Trophoblast cell (in vitro differentiated cells and primary cell): Measurements from ENCODE around the gene ANK2.

Experiments used
- DNase-seq, 2 donors: peaks; one replicate each; pipeline ENCODE4 v3.0.0-alpha.2; 2016
- H2AFZ ChIP-seq: 2 replicates; pipeline ENCODE4 v1.6.1; 2013; ENCODE audit warnings: low read length, moderate library complexity, mild to moderate bottlenecking; ENCODE audit not compliant: insufficient read depth, poor library complexity
- H2AK5ac ChIP-seq: 2 replicates; pipeline ENCODE4 v1.6.1; 2013; ENCODE audit warnings: mild to moderate bottlenecking, low read length
- H2BK120ac ChIP-seq: 2 replicates; pipeline ENCODE4 v1.6.1; 2013; ENCODE audit warnings: low read length, mild to moderate bottlenecking, moderate library complexity; ENCODE audit not compliant: insufficient read depth, poor library complexity
- H2BK12ac ChIP-seq: 2 replicates; pipeline ENCODE4 v1.6.1; 2013; ENCODE audit warnings: mild to moderate bottlenecking, low read length, moderate library complexity
- H2BK5ac ChIP-seq: 2 replicates; pipeline ENCODE4 v1.6.1; 2013; ENCODE audit warnings: low read length, low read depth, moderate library complexity, mild to moderate bottlenecking; ENCODE audit not compliant: poor library complexity
- H3K14ac ChIP-seq: 2 replicates; pipeline ENCODE4 v1.6.1; 2013; ENCODE audit warnings: mild to moderate bottlenecking, low read length
- H3K18ac ChIP-seq: 2 replicates; pipeline ENCODE4 v1.6.1; 2013; ENCODE audit warnings: mild to moderate bottlenecking, low read length
- H3K23ac ChIP-seq: 2 replicates; pipeline ENCODE4 v1.6.1; 2013; ENCODE audit warnings: low read length
- H3K27ac ChIP-seq: 2 replicates; pipeline ENCODE4 v1.5.1; 2013; ENCODE audit warnings: low read depth, mild to moderate bottlenecking, inconsistent platforms, low read length, moderate library complexity
- H3K27me3 ChIP-seq: 2 replicates; pipeline ENCODE4 v1.6.1; 2013; ENCODE audit warnings: inconsistent platforms, mild to moderate bottlenecking, low read length, moderate library complexity; ENCODE audit not compliant: insufficient read depth
- H3K36me3 ChIP-seq, 2 experiments: 1 replicate in 1 of 2; 2 replicates in 1 of 2; pipeline ENCODE4 v1.6.1; 2013; ENCODE audit warnings: low read length in 2 of 2, mild to moderate bottlenecking in 2 of 2, moderate library complexity in 1 of 2; ENCODE audit not compliant: insufficient read depth in 2 of 2, control insufficient read depth in 1 of 2
- H3K4ac ChIP-seq: 2 replicates; pipeline ENCODE4 v1.6.1; 2013; ENCODE audit warnings: low read depth, mild to moderate bottlenecking, low read length, moderate library complexity
- H3K4me1 ChIP-seq, 2 experiments: 1 replicate in 1 of 2; 2 replicates in 1 of 2; pipeline ENCODE4 v1.6.1; 2013; ENCODE audit warnings: low read length in 2 of 2, mild to moderate bottlenecking in 2 of 2, moderate library complexity in 1 of 2; ENCODE audit not compliant: insufficient read depth in 2 of 2, control insufficient read depth in 1 of 2
- H3K4me2 ChIP-seq: 2 replicates; pipeline ENCODE4 v1.6.1; 2013; ENCODE audit warnings: inconsistent platforms, mild to moderate bottlenecking, low read length, moderate library complexity
- H3K4me3 ChIP-seq: 2 replicates; pipeline ENCODE4 v1.5.1; 2013; ENCODE audit warnings: mild to moderate bottlenecking, low read depth, low read length, inconsistent platforms
- H3K79me1 ChIP-seq: one replicate; pipeline ENCODE4 v1.6.1; 2013; ENCODE audit warnings: low read length
- H3K79me2 ChIP-seq: 2 replicates; pipeline ENCODE4 v1.6.1; 2013; ENCODE audit warnings: low read length, mild to moderate bottlenecking; ENCODE audit not compliant: control insufficient read depth, insufficient read depth, poor library complexity
- H3K9ac ChIP-seq: 2 replicates; pipeline ENCODE4 v1.6.1; 2013; ENCODE audit warnings: mild to moderate bottlenecking, low read length
- H3K9me3 ChIP-seq: 2 replicates; pipeline ENCODE4 v1.6.1; 2013; ENCODE audit warnings: low read depth, mild to moderate bottlenecking, control low read depth, inconsistent platforms, low read length; ENCODE audit not compliant: insufficient read depth
- H4K12ac ChIP-seq: 2 replicates; pipeline ENCODE4 v1.6.1; 2013; ENCODE audit warnings: low read depth, mild to moderate bottlenecking, low read length, moderate library complexity
- H4K8ac ChIP-seq: 2 replicates; pipeline ENCODE4 v1.6.1; 2013; ENCODE audit warnings: low read depth, mild to moderate bottlenecking, low read length, moderate library complexity
- H4K91ac ChIP-seq: one replicate; pipeline ENCODE4 v1.6.1; 2013; ENCODE audit warnings: low read depth, mild to moderate bottlenecking, low read length, moderate library complexity
- WGBS: extraction: QIAGEN DNeasy Blood & Tissue Kit; methylation state at CpG from one replicate; pipeline ENCODE4 v1.1.7; 2013; ENCODE audit warnings: missing lambda C conversion rate; ENCODE audit not compliant: insufficient read length, insufficient coverage; ENCODE audit errors: extremely low coverage; 5-methylcytosine and 5-hydroxymethylcytosine counted together

Gene ANK2

GRCh38 chr4:113012122-113012725 is 37.2 kb upstream of the ANK2 start:
- H2BK120ac ChIP-seq: no peak overlapping the region
- H2BK12ac ChIP-seq: no peak overlapping the region
- no peak overlapping the region for H3K4me2 ChIP-seq
- H2BK5ac ChIP-seq: no peak overlapping the region
- no peaks in the 10 kb centered on the region for H3K79me1 ChIP-seq
- no peaks in the 10 kb centered on the region for H3K36me3 ChIP-seq
- no peak overlapping the region for H4K91ac ChIP-seq
- H3K4me3 ChIP-seq: no peak overlapping the region
- no peak overlapping the region for H3K23ac ChIP-seq
- H3K27ac ChIP-seq: no peak overlapping the region
- H3K14ac ChIP-seq: no peak overlapping the region
- peaks cover 0 to 2% of the 10 kb centered on the region in 2 experiments for H3K4me1 ChIP-seq
- no peaks in the 10 kb centered on the region for H3K79me2 ChIP-seq
- no peaks in the 10 kb centered on the region for H3K27me3 ChIP-seq
- no peak overlapping the region for H3K18ac ChIP-seq
- no CpG with 5 or more reads among the region's 4 CpGs for WGBS
- H2AFZ ChIP-seq: no peak overlapping the region
- no peak overlapping the region for H4K8ac ChIP-seq
- no peak overlapping the region for H3K4ac ChIP-seq
- H4K12ac ChIP-seq: no peak overlapping the region
- no peak for DNase-seq
- no peaks in the 10 kb centered on the region for H3K9me3 ChIP-seq
- H2AK5ac ChIP-seq: no peak overlapping the region
- H3K9ac ChIP-seq: no peak overlapping the region

- H2AK5ac ChIP-seq: no peak overlapping the region
- no peak for DNase-seq
- no peak overlapping the region for H3K27ac ChIP-seq
- no peak overlapping the region for H3K9ac ChIP-seq
- no peak overlapping the region for H2BK5ac ChIP-seq
- no peak overlapping the region for H2BK120ac ChIP-seq
- no peak overlapping the region for H4K91ac ChIP-seq
- H3K18ac ChIP-seq: no peak overlapping the region
- no peak overlapping the region for H3K4me3 ChIP-seq
- no peaks in the 10 kb centered on the region for H3K79me2 ChIP-seq
- H3K4ac ChIP-seq: no peak overlapping the region
- no peaks in the 10 kb centered on the region for H3K79me1 ChIP-seq
- H3K27me3 ChIP-seq: no peaks in the 10 kb centered on the region
- no peaks in the 10 kb centered on the region for H3K36me3 ChIP-seq
- H2AFZ ChIP-seq: no peak overlapping the region
- H3K23ac ChIP-seq: no peak overlapping the region
- H3K14ac ChIP-seq: no peak overlapping the region
- no peaks in the 10 kb centered on the region for H3K9me3 ChIP-seq
- H3K4me2 ChIP-seq: no peak overlapping the region
- H3K4me1 ChIP-seq: peaks cover 0 to 2% of the 10 kb centered on the region in 2 experiments
- no peak overlapping the region for H4K8ac ChIP-seq
- WGBS: no CpG with 5 or more reads among the region's 4 CpGs
- H2BK12ac ChIP-seq: no peak overlapping the region
- H4K12ac ChIP-seq: no peak overlapping the region
Observed at GRCh38 chr4:113012786-113013185, 36.7 kb upstream of the ANK2 start.

GRCh38 chr4:113013751-113014150 is 35.7 kb upstream of the ANK2 start:
- no peak overlapping the region for H3K4me3 ChIP-seq
- no peak overlapping the region for H2BK5ac ChIP-seq
- no peak overlapping the region for H3K4me2 ChIP-seq
- H3K27me3 ChIP-seq: no peaks in the 10 kb centered on the region
- no peak overlapping the region for H4K8ac ChIP-seq
- no peak overlapping the region for H3K14ac ChIP-seq
- H3K9me3 ChIP-seq: no peaks in the 10 kb centered on the region
- no peak overlapping the region for H3K27ac ChIP-seq
- H3K4ac ChIP-seq: no peak overlapping the region
- H3K18ac ChIP-seq: no peak overlapping the region
- no peak overlapping the region for H4K12ac ChIP-seq
- no peak overlapping the region for H3K23ac ChIP-seq
- no peak for DNase-seq
- no peak overlapping the region for H3K9ac ChIP-seq
- no peaks in the 10 kb centered on the region for H3K79me2 ChIP-seq
- no peaks in the 10 kb centered on the region for H3K36me3 ChIP-seq
- no peak overlapping the region for H4K91ac ChIP-seq
- H2BK120ac ChIP-seq: no peak overlapping the region
- H2AK5ac ChIP-seq: no peak overlapping the region
- WGBS: no CpG with 5 or more reads among the region's 1 CpG
- H3K4me1 ChIP-seq: peaks cover 0 to under 1% of the 10 kb centered on the region in 2 experiments
- no peak overlapping the region for H2BK12ac ChIP-seq
- no peaks in the 10 kb centered on the region for H3K79me1 ChIP-seq
- no peak overlapping the region for H2AFZ ChIP-seq

- H3K79me1 ChIP-seq: no peaks in the 10 kb centered on the region
- no CpG with 5 or more reads among the region's 1 CpG for WGBS
- H2BK120ac ChIP-seq: no peak overlapping the region
- no peaks in the 10 kb centered on the region for H3K4me1 ChIP-seq
- no peak overlapping the region for H3K4ac ChIP-seq
- H3K36me3 ChIP-seq: no peaks in the 10 kb centered on the region
- H2BK5ac ChIP-seq: no peak overlapping the region
- no peak overlapping the region for H3K18ac ChIP-seq
- H3K27ac ChIP-seq: no peak overlapping the region
- no peak overlapping the region for H3K4me3 ChIP-seq
- DNase-seq: no peak
- H2BK12ac ChIP-seq: no peak overlapping the region
- no peaks in the 10 kb centered on the region for H3K9me3 ChIP-seq
- H3K23ac ChIP-seq: no peak overlapping the region
- H3K9ac ChIP-seq: no peak overlapping the region
- no peak overlapping the region for H2AFZ ChIP-seq
- no peak overlapping the region for H4K12ac ChIP-seq
- no peak overlapping the region for H2AK5ac ChIP-seq
- no peak overlapping the region for H3K14ac ChIP-seq
- no peak overlapping the region for H4K8ac ChIP-seq
- no peaks in the 10 kb centered on the region for H3K79me2 ChIP-seq
- H4K91ac ChIP-seq: no peak overlapping the region
- H3K27me3 ChIP-seq: no peaks in the 10 kb centered on the region
- H3K4me2 ChIP-seq: no peak overlapping the region
Observed at GRCh38 chr4:113016377-113016776, 33.1 kb upstream of the ANK2 start.
